PC-9 (cell line): ENCODE measurements around the gene DPEP3.

Experiments
- EZH2 ChIP-seq: fragments of 200-600 bp; sonication (generic); IDR thresholded peaks from 2 replicates; pipeline ENCODE4 v1.8.0; 2017; ENCODE audit warnings: antibody characterized with exemption, low read depth
- TF ChIP-seq, protein P1 (sequence below): fragments of 200-600 bp; sonication (generic); conservative IDR thresholded peaks from 2 replicates; pipeline ENCODE4 v1.6.1; 2017; ENCODE audit warnings: mixed run types, antibody characterized with exemption, mild to moderate bottlenecking, moderate library complexity

DNA sequence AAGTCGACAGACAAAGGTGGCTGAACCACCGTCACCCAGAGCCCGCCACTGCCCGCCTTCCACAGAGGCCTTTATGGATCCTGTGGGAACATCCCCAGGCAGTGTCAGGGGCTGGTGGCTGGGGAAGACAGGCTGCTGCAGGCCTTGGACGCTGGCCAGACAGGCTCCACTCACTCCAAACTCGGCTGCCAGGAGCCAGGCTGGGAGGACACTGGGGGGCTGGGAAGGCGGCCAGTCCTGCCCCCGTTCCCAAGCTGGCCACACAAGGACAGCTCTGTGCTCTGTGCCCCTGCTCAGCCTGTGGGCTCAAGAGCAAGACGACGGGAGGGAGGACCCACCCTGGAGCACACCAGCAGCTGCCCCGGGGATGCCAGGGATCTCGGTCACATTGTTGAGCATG, 28.8 kb downstream of the DPEP3 start:
- no peak for TF ChIP-seq EZH2
- TF ChIP-seq, protein P1, sequence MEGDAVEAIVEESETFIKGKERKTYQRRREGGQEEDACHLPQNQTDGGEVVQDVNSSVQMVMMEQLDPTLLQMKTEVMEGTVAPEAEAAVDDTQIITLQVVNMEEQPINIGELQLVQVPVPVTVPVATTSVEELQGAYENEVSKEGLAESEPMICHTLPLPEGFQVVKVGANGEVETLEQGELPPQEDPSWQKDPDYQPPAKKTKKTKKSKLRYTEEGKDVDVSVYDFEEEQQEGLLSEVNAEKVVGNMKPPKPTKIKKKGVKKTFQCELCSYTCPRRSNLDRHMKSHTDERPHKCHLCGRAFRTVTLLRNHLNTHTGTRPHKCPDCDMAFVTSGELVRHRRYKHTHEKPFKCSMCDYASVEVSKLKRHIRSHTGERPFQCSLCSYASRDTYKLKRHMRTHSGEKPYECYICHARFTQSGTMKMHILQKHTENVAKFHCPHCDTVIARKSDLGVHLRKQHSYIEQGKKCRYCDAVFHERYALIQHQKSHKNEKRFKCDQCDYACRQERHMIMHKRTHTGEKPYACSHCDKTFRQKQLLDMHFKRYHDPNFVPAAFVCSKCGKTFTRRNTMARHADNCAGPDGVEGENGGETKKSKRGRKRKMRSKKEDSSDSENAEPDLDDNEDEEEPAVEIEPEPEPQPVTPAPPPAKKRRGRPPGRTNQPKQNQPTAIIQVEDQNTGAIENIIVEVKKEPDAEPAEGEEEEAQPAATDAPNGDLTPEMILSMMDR: no peak
